Stimulated activated CD4-positive, alpha-beta T cell treated with anti-CD3 and anti-CD28 coated beads, TNF-alpha, amount 100 ng/mL, for 4 hours (primary cell): Measurements from ENCODE around the gene SCYGR4.
"Not testable (repeated sequence)": the region's sequence is repeated elsewhere in the genome, so short reads cannot be mapped to it uniquely, and the experiment has no call there.

ENCODE experiments used
- DNase-seq, 3 experiments: peaks; one replicate each; pipeline ENCODE4 v3.0.0-alpha.2; 2020; ENCODE audit warnings: low read depth in 3 of 3

Gene SCYGR4, protein sequence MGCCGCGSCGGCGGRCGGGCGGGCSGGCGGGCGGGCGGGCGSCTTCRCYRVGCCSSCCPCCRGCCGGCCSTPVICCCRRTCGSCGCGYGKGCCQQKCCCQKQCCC

DNA sequence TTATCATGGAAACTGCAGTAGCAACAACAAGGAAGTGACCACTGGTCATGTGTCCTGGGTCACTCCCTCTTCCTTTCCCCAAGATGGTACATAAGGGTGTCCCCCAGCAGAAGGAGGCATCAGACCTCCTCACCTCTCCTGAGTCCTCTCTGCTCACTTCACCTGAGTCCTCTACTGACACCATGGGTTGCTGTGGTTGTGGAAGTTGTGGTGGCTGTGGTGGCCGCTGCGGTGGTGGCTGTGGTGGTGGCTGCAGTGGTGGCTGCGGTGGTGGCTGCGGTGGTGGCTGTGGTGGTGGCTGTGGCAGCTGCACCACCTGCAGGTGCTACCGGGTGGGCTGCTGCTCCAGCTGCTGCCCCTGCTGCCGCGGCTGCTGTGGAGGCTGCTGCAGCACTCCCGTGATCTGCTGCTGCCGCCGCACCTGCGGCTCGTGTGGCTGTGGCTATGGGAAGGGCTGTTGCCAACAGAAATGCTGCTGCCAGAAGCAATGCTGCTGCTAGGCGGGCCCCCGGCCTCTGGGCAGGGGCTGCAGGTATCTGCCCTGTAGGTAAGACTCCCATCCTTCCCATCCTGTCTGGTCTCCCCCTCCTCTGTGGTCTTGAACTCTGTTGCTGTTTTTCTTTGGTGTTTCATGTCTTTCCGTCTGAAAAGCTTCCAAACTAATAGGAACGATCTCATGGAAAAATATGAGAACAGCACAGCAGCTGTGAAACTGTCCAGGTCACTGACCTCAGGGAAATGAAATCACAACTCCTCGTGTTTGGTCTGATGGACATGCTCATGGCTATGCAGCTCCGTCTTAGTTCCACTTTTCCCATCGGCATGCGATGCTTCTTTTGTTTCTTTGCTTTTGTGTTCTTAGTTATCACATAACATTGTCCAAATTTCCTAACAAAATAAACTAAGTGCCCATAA, at the start of gene SCYGR4:
SCYGR4 (plus strand) TSS at position 183 of the 915 bp plus-strand sequence; CDS start at position 183, 0 bp downstream.
- DNase-seq: no peak

DNA sequence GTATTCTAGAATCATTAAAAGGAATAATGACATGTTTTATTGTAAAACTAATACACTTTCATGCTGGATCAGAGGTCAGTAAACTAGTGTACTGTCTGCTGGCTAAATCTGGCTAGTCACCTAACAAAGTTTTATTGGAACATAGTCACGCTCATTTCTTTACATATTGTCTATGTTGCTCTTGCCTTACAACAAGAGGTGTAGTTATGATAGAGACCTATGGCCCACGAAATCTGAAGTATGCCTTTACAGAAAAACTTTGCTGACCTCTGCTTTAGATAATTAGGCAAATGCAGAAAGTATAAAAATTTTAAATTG, 48.5 kb upstream of the SCYGR4 start:
- DNase-seq: no peak

DNA sequence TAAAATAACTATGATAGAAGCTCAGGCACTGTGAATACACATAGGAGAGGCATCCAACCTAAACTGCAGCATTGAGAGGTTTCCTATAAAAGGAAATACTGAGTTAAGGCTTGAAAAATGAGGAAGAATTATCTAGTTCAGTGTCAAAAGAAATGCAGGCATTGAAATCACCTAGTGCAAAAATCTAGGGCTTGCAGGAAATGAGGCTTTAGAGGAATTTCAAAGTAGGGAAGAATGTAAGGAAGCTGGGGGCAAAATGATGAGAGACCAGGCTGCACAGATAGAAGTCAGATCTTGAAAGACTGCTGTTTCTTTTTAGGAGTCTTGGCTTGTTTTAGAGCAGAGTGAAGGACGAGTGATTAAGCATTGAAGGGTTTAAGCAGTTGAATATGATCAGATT, 46.7 kb upstream of the SCYGR4 start:
- DNase-seq: no peak

DNA sequence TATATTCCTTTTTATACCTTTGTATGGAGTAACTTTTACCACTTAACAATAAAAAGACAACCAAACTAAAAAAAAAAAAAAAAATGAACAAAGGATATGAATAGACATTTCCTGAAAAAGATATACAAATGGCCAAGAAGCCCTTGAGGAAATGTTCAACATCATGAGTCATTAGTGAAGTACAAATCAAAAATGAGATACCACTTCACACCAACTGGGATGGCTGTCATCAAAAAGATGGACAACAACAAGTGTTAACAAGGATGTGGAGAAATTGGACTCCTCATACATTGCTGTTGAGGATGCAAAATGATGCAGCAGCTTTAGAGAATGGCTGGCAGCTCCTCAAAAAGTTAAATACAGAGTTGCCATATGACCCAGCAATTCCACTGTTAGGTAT, 41.2 kb upstream of the SCYGR4 start:
- no peak for DNase-seq

DNA sequence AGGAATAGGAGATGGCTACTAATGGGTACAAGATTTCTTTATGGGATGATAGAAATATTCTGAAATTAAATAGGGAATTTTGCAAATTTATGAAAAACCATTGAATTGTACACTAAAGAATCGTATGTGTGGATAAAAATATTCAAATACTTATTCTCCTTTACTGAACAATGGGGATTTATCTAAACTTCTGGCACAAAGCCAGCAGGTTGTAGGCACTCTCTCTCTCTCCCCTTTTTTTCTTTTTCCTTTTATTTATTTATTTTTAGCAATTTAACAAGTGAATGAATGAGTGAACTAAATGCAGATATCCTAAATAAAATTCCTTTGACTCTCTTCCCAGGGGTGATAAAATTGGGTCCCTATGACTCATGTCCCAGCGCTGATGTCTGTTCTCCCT, 40.5 kb upstream of the SCYGR4 start:
- DNase-seq: no peak

DNA sequence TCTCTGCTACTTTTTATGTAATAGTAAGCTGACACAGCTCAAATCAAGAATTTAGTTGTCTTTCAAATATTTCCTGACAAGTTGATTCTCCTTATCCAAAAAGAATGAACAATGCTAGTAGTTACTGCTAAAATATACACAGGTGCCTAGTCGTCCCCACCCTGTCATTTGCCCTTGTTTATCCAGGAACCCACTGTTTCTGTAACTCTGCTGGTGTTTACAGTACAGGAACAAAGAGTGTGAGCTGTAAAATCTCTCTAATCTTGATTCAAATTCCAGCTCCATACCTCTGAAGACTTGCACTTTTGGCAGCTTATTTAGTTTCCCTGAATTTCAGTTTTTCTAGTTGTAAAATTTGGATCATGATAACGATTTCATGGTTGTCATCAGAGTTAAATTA, 39.7 kb upstream of the SCYGR4 start:
- no peak for DNase-seq

DNA sequence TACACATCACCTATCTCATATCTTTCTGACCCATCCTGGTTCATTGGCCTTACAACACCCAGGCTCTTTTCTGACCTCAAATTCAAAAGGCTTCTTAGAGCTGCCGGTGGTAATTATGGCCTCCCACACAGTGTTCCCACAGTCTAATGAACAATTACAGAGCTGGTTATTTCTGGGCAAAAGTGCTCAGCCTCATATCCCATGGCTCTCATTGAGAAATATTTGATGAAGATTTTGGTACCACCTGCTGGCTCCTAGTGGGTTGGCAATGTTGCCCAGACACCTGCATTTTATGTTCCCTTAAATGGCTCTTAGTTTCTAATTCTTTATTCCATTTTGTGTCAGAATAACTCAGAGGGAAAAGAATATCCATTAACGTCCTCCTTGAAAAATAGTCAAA, 38.7 kb upstream of the SCYGR4 start:
- no peak for DNase-seq

DNA sequence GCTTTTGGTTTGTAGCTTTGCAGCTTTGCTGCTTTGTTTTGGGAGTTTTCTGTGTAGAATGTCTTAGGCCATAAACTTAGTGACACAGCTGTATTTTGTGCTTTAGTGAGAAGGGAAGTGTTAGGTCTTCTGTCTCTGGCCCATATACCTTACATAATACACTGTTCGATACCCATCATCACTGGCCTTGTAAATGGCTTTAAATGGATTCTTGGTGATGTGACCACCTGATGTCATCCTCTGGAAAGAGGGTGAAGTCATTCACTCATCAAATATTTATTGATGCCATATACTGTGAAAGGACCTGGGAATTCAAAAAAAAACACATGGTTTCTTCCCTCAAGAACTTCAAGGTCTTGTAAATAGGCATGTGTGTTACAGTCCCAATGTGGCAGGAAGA, 37.5 kb upstream of the SCYGR4 start:
- no peak for DNase-seq

DNA sequence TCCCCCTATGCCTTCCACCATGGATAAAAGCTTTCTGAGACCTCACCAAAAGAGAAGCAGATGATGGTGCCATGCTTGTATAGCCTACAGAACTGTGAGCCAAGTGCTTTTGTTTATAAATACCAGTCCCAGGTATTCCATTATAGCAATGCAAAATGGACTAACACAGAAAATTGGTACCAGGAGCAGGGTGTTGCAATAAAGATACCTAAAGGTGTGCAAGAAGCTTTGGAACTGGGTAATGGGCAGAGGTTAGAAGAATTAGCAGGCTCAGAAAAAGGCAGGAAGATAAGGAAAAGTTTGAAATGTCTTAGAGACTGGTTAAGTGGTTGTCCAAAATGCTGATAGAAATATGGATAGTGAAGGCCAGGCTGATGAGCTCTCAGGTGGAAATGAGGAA, 34.9 kb upstream of the SCYGR4 start:
- no peak for DNase-seq

DNA sequence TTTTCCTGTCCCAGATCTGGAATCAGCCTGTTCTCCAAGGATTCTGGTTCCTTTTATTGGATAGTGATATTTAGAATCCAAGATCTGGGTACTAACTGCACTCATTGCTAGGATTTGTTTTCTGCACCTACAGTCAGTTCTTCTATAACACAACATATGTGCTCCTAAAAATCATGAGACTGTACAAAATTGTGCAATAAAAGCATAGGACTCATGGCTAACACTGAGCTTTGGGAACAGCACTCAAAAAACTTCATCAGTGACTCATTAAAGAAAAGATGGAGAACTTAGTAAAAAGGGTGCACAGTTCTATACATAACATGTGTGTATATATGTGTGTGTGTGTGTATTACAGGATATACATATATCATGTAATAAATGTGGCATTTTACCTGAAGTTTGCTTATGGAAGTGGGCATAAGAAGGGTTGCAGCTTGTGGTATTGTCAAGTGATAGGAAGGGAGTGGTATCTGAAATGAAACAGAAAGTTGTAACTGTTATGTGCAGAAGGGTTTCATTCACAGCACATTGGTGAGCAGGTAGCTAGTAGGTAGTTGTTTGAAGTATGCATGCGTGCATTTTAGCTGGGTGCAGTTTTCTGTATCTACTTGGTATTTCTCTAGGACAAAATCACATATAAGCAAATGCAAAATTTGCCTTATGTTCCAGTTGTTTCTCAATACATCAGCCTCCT, 24.5 kb upstream of the SCYGR4 start:
- no peak for DNase-seq

DNA sequence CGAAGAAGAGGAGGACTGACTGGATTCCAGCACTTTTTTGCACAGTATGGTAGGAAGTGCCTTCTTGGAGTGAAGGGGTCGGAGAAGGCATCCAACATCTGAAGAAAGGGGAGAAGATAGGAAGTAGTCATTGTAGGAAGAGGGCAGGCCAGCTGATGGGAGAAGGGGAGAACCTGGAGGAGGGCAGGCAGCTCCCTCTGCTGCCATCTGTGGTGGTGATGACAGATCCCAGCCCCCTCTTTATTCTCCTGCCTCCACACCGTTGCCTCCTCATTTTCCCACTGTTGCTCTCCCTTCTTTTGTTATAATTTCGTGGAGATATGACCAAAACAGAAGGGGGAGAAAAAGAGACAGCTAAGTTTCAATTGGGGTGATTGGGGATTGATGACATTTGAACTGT, 21.5 kb upstream of the SCYGR4 start:
- no peak for DNase-seq

DNA sequence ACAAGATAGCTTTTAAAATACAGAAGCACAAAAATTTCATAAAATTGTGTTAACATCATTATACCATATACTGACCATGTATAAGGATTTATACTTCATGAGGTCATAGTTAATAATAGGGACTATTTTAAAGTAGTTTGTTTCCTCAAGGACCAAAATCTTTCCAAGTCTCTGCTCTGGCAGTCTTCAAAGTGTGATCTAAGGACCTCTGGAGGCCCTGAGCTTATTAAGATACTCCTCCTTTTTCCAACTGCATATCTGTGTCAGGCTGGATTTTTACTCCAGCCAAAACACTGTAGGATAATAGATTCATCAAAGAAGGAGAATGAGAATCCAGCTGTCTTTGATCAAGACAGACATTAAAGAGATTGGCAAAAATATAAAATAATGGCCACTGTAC, 20.3 kb upstream of the SCYGR4 start:
- no peak for DNase-seq

DNA sequence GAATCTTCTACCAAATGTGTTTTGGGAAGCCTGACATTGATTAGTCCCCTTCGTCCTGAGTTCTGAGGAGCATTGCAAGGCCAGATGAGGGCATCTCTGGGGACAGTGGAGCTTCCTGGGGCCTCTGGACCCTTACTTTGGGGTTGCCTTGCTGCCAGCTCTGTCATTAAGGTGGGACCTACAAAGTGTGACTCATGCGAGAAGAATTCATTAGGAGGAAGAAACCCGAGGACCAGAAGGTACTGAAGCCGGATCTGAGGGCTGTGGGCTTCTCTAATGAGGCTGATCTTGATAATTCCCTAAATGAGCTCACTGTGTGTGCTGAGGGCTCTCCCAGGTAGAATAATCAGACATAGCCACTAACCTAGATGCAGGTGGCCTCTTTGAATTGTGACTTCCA, 19.3 kb upstream of the SCYGR4 start:
- DNase-seq: no peak

DNA sequence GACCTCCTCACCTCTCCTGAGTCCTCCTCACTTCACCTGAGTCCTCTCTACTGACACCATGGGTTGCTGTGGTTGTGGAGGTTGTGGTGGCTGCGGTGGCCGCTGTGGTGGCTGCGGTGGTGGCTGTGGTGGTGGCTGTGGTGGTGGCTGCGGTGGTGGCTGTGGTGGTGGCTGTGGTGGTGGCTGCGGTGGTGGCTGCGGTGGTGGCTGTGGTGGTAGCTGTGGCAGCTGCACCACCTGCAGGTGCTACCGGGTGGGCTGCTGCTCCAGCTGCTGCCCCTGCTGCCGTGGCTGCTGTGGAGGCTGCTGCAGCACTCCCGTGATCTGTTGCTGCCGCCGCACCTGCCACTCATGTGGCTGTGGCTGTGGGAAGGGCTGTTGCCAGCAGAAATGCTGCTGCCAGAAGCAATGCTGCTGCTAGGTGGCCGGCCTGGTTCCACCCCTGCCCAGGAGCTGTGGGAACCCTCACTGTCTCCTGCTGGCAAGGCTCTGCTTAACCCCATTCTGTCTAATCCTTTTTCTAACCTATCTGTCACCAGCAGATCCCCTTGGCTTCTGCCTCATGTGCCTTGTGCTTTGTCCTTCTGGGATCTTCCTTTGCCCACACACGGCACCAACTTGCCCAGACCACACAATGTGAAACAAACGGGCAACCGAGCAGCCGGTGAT, 18.3 kb upstream of the SCYGR4 start, which contains the start of gene SCYGR2:
SCYGR2 (plus strand) TSS at position 59 of the 669 bp plus-strand sequence; CDS start at position 59, 0 bp downstream.
- DNase-seq: not testable (repeated sequence)

DNA sequence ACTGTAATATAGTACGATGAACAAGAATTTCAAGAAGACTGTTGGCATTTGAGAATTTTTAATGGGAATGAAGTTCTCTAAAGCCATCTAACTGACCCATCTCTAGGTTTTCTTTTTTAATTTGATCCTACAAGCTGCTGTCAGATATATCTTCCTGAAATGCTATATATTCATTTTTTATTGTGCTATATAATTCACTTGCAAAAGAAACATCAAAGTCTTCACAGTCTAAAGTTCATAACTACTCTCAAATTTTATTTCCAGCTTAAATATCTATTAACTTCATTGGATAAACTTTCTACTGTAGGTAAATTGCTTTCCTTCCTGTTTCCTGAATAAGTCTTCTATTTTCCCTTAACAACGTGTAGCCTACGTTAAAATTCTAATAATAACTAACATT, 14.9 kb upstream of the SCYGR4 start:
- no peak for DNase-seq

DNA sequence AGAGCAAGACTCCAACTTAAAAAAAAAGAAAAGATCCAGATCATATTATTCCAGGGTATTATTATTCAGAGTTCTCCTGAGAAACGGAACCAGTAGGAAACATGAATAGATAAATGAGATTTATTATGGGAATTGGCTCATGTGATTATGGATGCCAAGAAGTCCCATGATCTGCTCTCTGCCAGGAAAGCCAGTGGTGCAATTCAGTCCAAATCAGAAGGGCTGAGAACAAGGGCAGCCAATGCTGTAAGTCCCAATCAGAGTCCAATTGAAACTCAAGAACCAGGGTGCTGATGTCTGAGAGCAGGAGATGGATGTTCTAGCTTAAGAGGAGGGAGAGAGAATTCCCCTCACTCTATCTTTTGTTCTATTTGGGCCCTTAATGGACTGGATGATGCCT, 10.8 kb upstream of the SCYGR4 start:
- no peak for DNase-seq

DNA sequence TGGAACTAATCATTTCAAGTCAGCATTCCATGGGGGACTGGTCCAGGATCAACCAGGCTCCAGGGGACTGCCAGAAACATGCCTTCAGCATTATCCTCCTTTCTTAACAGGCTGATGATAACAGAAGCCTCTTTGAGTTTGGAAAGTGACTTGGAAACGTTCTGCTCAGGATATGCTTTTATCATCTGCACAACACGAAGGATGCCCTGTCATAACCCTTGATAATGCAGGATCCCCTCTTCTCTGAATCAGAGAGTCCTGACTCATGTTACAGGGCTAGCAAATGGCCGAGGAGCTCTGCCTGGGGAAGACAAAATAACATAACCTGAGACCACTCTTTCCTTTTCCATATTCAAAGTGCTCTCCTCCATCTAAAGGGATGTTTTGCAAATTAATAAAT, 9.4 kb upstream of the SCYGR4 start:
- DNase-seq: no peak

DNA sequence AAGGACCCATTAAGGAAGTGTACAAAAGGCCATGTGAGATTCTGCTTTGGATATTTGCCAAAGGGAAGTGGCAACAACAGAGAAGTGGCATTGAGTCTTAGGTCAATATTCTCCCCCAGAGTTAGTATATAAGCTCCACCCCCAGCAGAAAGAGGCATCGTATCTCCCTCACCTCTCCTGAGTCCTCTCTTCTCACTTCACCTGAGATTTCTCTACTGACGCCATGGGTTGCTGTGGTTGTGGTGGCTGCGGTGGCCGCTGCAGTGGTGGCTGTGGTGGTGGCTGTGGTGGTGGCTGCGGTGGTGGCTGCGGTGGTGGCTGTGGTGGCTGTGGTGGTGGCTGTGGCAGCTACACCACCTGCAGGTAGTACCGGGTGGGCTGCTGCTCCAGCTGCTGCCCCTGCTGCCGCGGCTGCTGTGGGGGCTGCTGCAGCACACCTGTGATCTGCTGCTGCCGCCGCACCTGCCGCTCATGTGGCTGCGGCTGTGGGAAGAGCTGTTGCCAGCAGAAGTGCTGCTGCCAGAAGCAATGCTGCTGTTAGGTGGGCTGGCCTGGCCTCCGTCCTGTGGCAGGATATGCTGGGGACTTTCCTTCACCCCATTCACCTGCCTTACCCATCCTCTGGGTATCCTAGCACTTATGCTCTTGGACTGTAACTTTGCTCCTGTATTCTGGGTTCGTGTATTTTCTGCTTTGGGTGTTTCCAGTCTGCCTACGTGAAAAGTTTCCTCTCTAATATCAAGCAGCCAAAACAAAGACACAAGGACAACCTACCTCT, 8.5 kb upstream of the SCYGR4 start:
- DNase-seq: no peak

DNA sequence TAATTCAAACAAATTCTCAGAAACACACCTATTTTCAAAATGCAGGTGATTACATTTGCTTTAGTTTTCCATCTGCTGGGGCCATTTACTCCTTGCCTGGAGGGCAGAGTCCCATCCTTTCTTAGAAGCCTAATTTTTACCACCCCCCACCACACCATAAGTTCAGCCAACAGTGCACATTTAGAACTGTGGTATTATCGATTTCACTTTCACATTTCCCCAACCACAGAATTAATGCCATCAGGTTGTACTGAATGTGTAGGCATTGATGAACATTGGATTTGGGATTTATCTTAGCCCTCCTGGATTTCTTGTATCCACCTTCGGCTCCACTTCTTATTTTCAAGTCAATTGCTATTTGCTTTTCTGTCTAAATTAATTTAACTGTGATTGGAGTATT, 7.2 kb upstream of the SCYGR4 start:
- DNase-seq: no peak

DNA sequence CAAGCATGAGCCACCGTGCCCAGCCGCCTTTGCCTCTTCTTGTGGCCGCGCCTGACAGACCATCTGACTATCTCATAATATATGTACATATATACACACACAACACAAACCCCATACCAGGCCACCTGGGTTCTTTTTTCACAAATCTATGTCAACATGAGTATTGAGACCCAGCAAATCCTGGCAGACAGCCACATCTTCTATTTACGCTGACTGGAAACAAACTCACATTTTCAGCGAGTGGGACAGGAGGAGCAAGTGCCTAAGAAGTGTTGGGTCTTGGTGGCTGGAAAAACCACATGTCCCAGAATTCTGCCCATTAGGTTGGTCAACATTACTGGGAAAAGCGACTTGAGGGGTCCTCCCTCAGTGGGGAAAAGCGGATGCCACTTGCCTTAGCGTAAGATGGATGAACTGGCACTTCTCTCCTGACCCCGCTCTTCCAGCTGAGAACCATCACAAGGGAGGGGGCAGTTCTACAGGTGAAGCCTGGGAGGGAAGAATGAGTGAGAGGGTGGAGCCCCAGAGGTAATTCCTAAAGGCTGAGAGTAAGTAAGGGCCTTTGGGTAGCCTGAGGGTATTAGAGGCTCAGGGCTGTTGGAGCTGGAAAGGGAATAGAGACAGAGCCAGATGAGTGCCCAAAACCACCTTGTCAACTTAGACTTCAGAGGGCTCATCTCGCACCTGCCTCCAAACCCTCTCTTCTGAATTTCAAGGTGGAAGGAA, 4.6 kb upstream of the SCYGR4 start:
- no peak for DNase-seq

DNA sequence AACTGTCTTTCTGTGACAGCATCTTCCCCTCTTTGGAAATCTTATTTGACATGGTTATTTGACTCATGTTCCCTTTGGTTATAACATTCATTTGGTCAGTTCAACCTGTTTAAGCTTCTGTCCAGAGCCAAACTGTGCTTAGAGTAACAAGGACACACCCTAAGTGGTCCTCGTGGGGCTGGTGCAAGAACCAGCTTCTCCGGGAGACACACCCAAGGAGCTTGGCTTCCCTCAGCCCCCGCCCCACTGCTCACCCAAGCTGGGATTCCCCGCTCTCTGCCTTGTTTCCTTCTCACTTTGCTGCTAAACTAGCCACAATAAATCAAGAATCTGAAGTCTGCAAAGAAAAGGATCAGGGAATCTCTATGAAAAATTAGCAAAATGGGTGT, 4.0 kb upstream of the SCYGR4 start:
- DNase-seq: no peak
